GM21529 (cell line): Measurements from ENCODE around the gene CPSF2.

Experiments used
- ATAC-seq: cut with Tn5 transposase; IDR thresholded peaks from one replicate; pipeline ENCODE4 v1.9.1; 2021; ENCODE audit not compliant: unreplicated experiment

CPSF2 gene

GRCh38 chr14:92121670-92122350 is at the start of gene CPSF2, which contains the start of gene NDUFB1:
Gene CPSF2 (plus strand): TSS chr14:92121969. CDS start chr14:92130985, 9,016 bp downstream.
Gene NDUFB1 (minus strand): TSS chr14:92121706. CDS start chr14:92117637, 4,069 bp downstream.
- ATAC-seq, result peak; percentile 89

- no peak for ATAC-seq
Measured at GRCh38 chr14:92074555-92074954, 47.2 kb upstream of the CPSF2 start.

- no peak for ATAC-seq
Measured at GRCh38 chr14:92088494-92088893, 33.3 kb upstream of the CPSF2 start.

GRCh38 chr14:92093320-92093719 is 28.4 kb upstream of the CPSF2 start:
- ATAC-seq, result no peak

GRCh38 chr14:92099802-92100201 is 22.0 kb upstream of the CPSF2 start:
- no peak for ATAC-seq

- no peak for ATAC-seq
Measured at GRCh38 chr14:92103363-92103989, 18.3 kb upstream of the CPSF2 start.

GRCh38 chr14:92105073-92105892 is 16.5 kb upstream of the CPSF2 start:
- ATAC-seq, result no peak

GRCh38 chr14:92105893-92106142 is 16.0 kb upstream of the CPSF2 start:
- peak; percentile 16 for ATAC-seq

- ATAC-seq, result peak; percentile 88
Measured at GRCh38 chr14:92106143-92106926, 15.4 kb upstream of the CPSF2 start, which contains the start of gene ATXN3. Gene ATXN3 (minus strand): TSS chr14:92106582. CDS start chr14:92106552, 30 bp downstream.

GRCh38 chr14:92108345-92109254 is 13.2 kb upstream of the CPSF2 start:
- ATAC-seq, result no peak

GRCh38 chr14:92109490-92109889 is 12.3 kb upstream of the CPSF2 start:
- no peak for ATAC-seq

- ATAC-seq, result peak; percentile 21
Measured at GRCh38 chr14:92121207-92121669, 531 bp upstream of the CPSF2 start.

- ATAC-seq, result peak; percentile 14
Measured at GRCh38 chr14:92122351-92122677, 545 bp downstream of the CPSF2 start.

GRCh38 chr14:92122761-92123160 is 992 bp downstream of the CPSF2 start:
- ATAC-seq, result no peak

- no peak for ATAC-seq
Measured at GRCh38 chr14:92134456-92134855, 12.7 kb downstream of the CPSF2 start.

- no peak for ATAC-seq
Measured at GRCh38 chr14:92135269-92135668, 13.5 kb downstream of the CPSF2 start.

GRCh38 chr14:92143309-92143708 is 21.5 kb downstream of the CPSF2 start:
- no peak for ATAC-seq

GRCh38 chr14:92143962-92144361 is 22.2 kb downstream of the CPSF2 start:
- ATAC-seq, result no peak

- no peak for ATAC-seq
Measured at GRCh38 chr14:92144708-92145107, 22.9 kb downstream of the CPSF2 start.

GRCh38 chr14:92153581-92153980 is 31.8 kb downstream of the CPSF2 start:
- ATAC-seq, result no peak
